Panc1 (cell line): ENCODE measurements around the gene ARHGAP4. TPM values are rescaled to one million over a fixed set of nuclear protein-coding genes. Genes with fewer than 3 reads are reported as not detected.

Source experiments
- ATAC-seq: fragments of 200-7000 bp; cut with Tn5 transposase; 2 replicates; pipeline ENCODE4 v1.9.1; 2020; ENCODE audit warnings: mild to moderate bottlenecking, moderate library complexity
- BruUV-seq: library from RNA; stranded (reverse); fragments of 400-500 nt; replicated peaks from 2 replicates; lab custom pipeline; 2021; lab: Mats Ljungman, UMichigan
- CTCF ChIA-PET: fragments of 300-600 bp; sonication (Branson Sonifier 250); formaldehyde crosslinking; loops from one replicate; lab custom pipeline; 2022; ENCODE audit warnings: antibody characterized with exemption; lab: Charles Lee
- POLR2A ChIA-PET: fragments of 300-600 bp; sonication (Branson Sonifier 250); formaldehyde crosslinking; loops from one replicate; lab custom pipeline; 2022; ENCODE audit warnings: antibody characterized with exemption; lab: Charles Lee
- DNase-seq: peaks from one replicate; pipeline ENCODE4 v3.0.0-alpha.2; 2010; ENCODE audit warnings: low read depth, low spot score
- H3K27ac ChIP-seq: 2 replicates; pipeline ENCODE4 v1.5.1; 2011; ENCODE audit warnings: mild to moderate bottlenecking, low read length, inconsistent platforms
- H3K27me3 ChIP-seq: fragments of 200-500 bp; sonication (Bioruptor generic); 2 replicates; pipeline ENCODE4 v1.6.0; 2014; ENCODE audit warnings: low read length, inconsistent platforms; ENCODE audit not compliant: control insufficient read depth, insufficient read depth
- H3K36me3 ChIP-seq: fragments of 200-500 bp; sonication (Bioruptor generic); 2 replicates; pipeline ENCODE4 v1.5.1; 2014; ENCODE audit warnings: inconsistent platforms, mild to moderate bottlenecking, low read length, moderate library complexity; ENCODE audit not compliant: control insufficient read depth, insufficient read depth
- H3K4me1 ChIP-seq: 2 replicates; pipeline ENCODE4 v1.5.1; 2011; ENCODE audit warnings: inconsistent platforms, mild to moderate bottlenecking, low read length, moderate library complexity; ENCODE audit not compliant: control insufficient read depth, insufficient read depth
- H3K4me3 ChIP-seq, 2 experiments: 2 replicates each; pipeline ENCODE4 v1.5.1; 2011 to 2012; ENCODE audit warnings: low read depth in 2 of 2, low read length in 2 of 2, mild to moderate bottlenecking in 2 of 2, inconsistent platforms in 1 of 2, moderate library complexity in 1 of 2
- H3K9me3 ChIP-seq: fragments of 200-500 bp; sonication (Bioruptor generic); 2 replicates; pipeline ENCODE4 v1.5.1; 2014; ENCODE audit warnings: low read depth, mild to moderate bottlenecking, inconsistent platforms, low read length, moderate library complexity; ENCODE audit not compliant: control insufficient read depth, insufficient read depth
- POLR2AphosphoS5 ChIP-seq: IDR thresholded peaks from 2 replicates; pipeline ENCODE4 v1.6.1; 2012; ENCODE audit warnings: mild to moderate bottlenecking, low read depth, low read length, moderate library complexity
- SIN3A ChIP-seq: IDR thresholded peaks from 2 replicates; pipeline ENCODE4 v1.6.1; 2012; ENCODE audit warnings: low read depth, mild to moderate bottlenecking, low read length, moderate library complexity, borderline replicate concordance; ENCODE audit not compliant: insufficient read depth
- TCF7L2 ChIP-seq: IDR thresholded peaks from 2 replicates; pipeline ENCODE4 v1.6.1; 2011; ENCODE audit warnings: mild to moderate bottlenecking, low read depth, low read length, inconsistent platforms
- in situ Hi-C: cut with HindIII; loops from 2 replicates; pipeline ENCODE4 v1.10.0; 2016; ENCODE audit warnings: low sequenced_read_pairs, low pct_unique_long_range_greater_than_20kb
- intact Hi-C: fragments of 100-400 bp; cut with micrococcal nuclease; formaldehyde crosslinking; loops from one replicate; pipeline ENCODE4 v1.10.0; 2022; ENCODE audit not compliant: unreplicated experiment
- total RNA-seq: library from RNA; stranded (reverse); gene quantifications from one replicate; pipeline ENCODE4 v1.2.1, GENCODE V29; 2021; ENCODE audit not compliant: unreplicated experiment
- TF ChIP-seq, protein P1 (sequence below), 2 experiments: IDR thresholded peaks; 2 replicates each; pipeline ENCODE4 v1.6.1; 2011 to 2012; ENCODE audit warnings: low read depth in 2 of 2, control low read depth in 1 of 2, low read length in 1 of 2, mild to moderate bottlenecking in 1 of 2, moderate library complexity in 1 of 2; ENCODE audit not compliant: insufficient read depth in 1 of 2
- TF ChIP-seq, protein P2 (sequence below): fragments of 450-650 bp; IDR thresholded peaks from 2 replicates; pipeline ENCODE4 v1.5.1; 2017; ENCODE audit warnings: mild to moderate bottlenecking

ARHGAP4 gene
- total RNA-seq, 1 experiment from 2014 or later: 225 TPM

DNA sequence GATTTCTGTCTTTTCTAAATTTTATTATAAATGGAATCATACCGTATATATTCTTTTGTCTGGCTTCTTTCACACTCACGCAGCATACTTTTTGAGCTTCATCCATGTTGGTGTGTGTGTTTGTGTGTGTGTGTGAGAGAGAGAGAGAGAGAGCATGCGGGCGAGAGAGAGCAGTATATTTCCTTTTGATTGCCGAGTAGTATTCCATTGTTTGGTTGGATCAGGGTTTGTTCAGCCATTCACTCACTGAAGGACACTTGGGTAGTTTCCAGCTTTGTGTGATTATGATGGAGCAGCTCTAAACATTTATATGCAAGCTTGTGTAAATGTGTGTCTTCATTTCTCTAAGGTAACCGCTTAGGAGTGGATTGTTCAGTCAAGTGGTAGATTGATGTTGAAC is 36.9 kb downstream of the ARHGAP4 start:
- ATAC-seq: no peak
- intact Hi-C loops (loop anchor here (10.0 kb wide), 2 partner anchors 84 to 124 kb away; partner anchors contain the start of gene PLXNB3), in situ Hi-C loops (no loop called here)
- BruUV-seq: no TSS peak
- Histone ChIP-seq H3K9me3 (no peaks in the 10 kb centered on the region), H3K4me3 (no peak overlapping the region), H3K36me3 (no peaks in the 10 kb centered on the region), H3K27me3 (no peaks in the 10 kb centered on the region), H3K4me1 (peaks cover 29% of the 10 kb centered on the region), H3K27ac (peak overlapping the region; percentile 42; the same call in 1 of the 2 replicates)
- TF ChIP-seq, protein P1, sequence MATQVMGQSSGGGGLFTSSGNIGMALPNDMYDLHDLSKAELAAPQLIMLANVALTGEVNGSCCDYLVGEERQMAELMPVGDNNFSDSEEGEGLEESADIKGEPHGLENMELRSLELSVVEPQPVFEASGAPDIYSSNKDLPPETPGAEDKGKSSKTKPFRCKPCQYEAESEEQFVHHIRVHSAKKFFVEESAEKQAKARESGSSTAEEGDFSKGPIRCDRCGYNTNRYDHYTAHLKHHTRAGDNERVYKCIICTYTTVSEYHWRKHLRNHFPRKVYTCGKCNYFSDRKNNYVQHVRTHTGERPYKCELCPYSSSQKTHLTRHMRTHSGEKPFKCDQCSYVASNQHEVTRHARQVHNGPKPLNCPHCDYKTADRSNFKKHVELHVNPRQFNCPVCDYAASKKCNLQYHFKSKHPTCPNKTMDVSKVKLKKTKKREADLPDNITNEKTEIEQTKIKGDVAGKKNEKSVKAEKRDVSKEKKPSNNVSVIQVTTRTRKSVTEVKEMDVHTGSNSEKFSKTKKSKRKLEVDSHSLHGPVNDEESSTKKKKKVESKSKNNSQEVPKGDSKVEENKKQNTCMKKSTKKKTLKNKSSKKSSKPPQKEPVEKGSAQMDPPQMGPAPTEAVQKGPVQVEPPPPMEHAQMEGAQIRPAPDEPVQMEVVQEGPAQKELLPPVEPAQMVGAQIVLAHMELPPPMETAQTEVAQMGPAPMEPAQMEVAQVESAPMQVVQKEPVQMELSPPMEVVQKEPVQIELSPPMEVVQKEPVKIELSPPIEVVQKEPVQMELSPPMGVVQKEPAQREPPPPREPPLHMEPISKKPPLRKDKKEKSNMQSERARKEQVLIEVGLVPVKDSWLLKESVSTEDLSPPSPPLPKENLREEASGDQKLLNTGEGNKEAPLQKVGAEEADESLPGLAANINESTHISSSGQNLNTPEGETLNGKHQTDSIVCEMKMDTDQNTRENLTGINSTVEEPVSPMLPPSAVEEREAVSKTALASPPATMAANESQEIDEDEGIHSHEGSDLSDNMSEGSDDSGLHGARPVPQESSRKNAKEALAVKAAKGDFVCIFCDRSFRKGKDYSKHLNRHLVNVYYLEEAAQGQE (IDR thresholded peaks at IDR 0.05; ENCODE audit: insufficient read depth in 1 of 2, low read depth in 2 of 2, low read length in 1 of 2): no peak
- TF ChIP-seq TCF7L2: no peak
- no peak for TF ChIP-seq SIN3A
- TF ChIP-seq POLR2AphosphoS5: no peak
- TF ChIP-seq, protein P2, sequence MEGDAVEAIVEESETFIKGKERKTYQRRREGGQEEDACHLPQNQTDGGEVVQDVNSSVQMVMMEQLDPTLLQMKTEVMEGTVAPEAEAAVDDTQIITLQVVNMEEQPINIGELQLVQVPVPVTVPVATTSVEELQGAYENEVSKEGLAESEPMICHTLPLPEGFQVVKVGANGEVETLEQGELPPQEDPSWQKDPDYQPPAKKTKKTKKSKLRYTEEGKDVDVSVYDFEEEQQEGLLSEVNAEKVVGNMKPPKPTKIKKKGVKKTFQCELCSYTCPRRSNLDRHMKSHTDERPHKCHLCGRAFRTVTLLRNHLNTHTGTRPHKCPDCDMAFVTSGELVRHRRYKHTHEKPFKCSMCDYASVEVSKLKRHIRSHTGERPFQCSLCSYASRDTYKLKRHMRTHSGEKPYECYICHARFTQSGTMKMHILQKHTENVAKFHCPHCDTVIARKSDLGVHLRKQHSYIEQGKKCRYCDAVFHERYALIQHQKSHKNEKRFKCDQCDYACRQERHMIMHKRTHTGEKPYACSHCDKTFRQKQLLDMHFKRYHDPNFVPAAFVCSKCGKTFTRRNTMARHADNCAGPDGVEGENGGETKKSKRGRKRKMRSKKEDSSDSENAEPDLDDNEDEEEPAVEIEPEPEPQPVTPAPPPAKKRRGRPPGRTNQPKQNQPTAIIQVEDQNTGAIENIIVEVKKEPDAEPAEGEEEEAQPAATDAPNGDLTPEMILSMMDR: no peak
- DNase-seq: no peak
- POLR2A ChIA-PET: no interaction called here
- CTCF ChIA-PET: interaction anchor here (0.5 kb wide), 1 partner anchor 52 kb away, joined by 10 read pairs; no protein-coding TSS in a partner anchor

DNA sequence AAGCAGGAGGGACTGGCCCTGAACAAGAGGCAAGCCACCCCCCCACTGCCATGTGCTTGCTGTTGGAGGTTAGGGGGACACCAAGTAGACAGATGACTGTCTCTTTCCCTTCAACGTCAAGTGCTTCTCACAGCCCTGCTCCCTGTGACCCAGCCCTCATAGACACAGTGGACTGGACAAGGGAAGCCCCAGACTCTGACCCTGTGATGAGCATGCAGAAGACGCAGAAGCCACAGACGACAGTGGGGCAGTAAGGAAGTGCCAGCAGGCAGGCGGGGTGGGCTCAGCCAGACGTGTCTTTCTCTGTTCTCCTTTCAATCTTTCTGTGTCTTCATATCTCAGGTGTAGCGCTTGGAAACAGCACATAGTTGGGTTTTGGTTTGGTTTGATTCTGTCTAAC is 37.7 kb downstream of the ARHGAP4 start:
- H3K27ac ChIP-seq: peak overlapping the region; percentile 89
- POLR2A ChIA-PET: no interaction called here
- CTCF ChIA-PET: no interaction called here
- no peak overlapping the region for H3K4me3 ChIP-seq
- no peaks in the 10 kb centered on the region for H3K9me3 ChIP-seq
- ATAC-seq (no peak), DNase-seq (no peak)
- no peaks in the 10 kb centered on the region for H3K27me3 ChIP-seq
- intact Hi-C loops (loop anchor here (10.0 kb wide), 2 partner anchors 84 to 124 kb away; partner anchors contain the start of gene PLXNB3), in situ Hi-C loops (no loop called here)
- TF ChIP-seq SIN3A (no peak), TCF7L2 (no peak), POLR2AphosphoS5 (no peak)
- TF ChIP-seq, protein P1 (IDR thresholded peaks at IDR 0.05; ENCODE audit: insufficient read depth in 1 of 2, low read depth in 2 of 2, low read length in 1 of 2): no peak
- TF ChIP-seq, protein P2: no peak
- peaks cover 37% of the 10 kb centered on the region for H3K4me1 ChIP-seq
- no TSS peak for BruUV-seq
- H3K36me3 ChIP-seq: no peaks in the 10 kb centered on the region
